Stimulated activated CD8-positive, alpha-beta memory T cell treated with anti-CD3 and anti-CD28 coated beads, Interleukin-4, amount 100 ng/mL, for 1 hour (primary cell): Measurements from ENCODE around the gene PEMT.

Experiments
- DNase-seq, 2 donors: peaks; one replicate each; pipeline ENCODE4 v3.0.0-alpha.2; 2020; ENCODE audit warnings: low read depth in 2 of 2, low spot score in 1 of 2

PEMT gene

GRCh38 chr17:17514993-17515933, 76.2 kb downstream of the PEMT start:
- no peak for DNase-seq

- no peak for DNase-seq
Observed at GRCh38 chr17:17514361-17514992, 77.0 kb downstream of the PEMT start.

- DNase-seq: no peak
Observed at GRCh38 chr17:17513626-17514025, 77.9 kb downstream of the PEMT start.

- DNase-seq: no peak
Observed at GRCh38 chr17:17512866-17513265, 78.6 kb downstream of the PEMT start.

GRCh38 chr17:17511881-17512858, 79.3 kb downstream of the PEMT start:
- DNase-seq: no peak

- DNase-seq: no peak
Observed at GRCh38 chr17:17511293-17511741, 80.2 kb downstream of the PEMT start.

- no peak for DNase-seq
Observed at GRCh38 chr17:17510456-17511292, 80.8 kb downstream of the PEMT start.

GRCh38 chr17:17509601-17510425, 81.7 kb downstream of the PEMT start:
- no peak for DNase-seq

- DNase-seq: no peak
Observed at GRCh38 chr17:17508646-17509591, 82.6 kb downstream of the PEMT start.

GRCh38 chr17:17508019-17508535, 83.4 kb downstream of the PEMT start:
- no peak for DNase-seq

GRCh38 chr17:17507465-17508011, 84.0 kb downstream of the PEMT start:
- no peak for DNase-seq

GRCh38 chr17:17506893-17507464, 84.5 kb downstream of the PEMT start:
- no peak for DNase-seq

- no peak for DNase-seq
Observed at GRCh38 chr17:17506181-17506741, 85.2 kb downstream of the PEMT start.

GRCh38 chr17:17505610-17506171, 85.8 kb downstream of the PEMT start:
- DNase-seq: no peak

GRCh38 chr17:17505151-17505550, 86.4 kb downstream of the PEMT start:
- DNase-seq: no peak

GRCh38 chr17:17504341-17505140, 87.0 kb downstream of the PEMT start:
- no peak for DNase-seq
